Hippocampal formation (tissue), 2 donors: ENCODE measurements around the gene PSENEN.

Source experiments
- DNase-seq, 2 donors: peaks; one replicate each; lab custom pipeline; 2025; lab: John Stamatoyannopoulos, UW

Gene PSENEN

GRCh38 chr19:35773020-35773806, 27.8 kb downstream of the PSENEN start:
- no peak for DNase-seq

DNA sequence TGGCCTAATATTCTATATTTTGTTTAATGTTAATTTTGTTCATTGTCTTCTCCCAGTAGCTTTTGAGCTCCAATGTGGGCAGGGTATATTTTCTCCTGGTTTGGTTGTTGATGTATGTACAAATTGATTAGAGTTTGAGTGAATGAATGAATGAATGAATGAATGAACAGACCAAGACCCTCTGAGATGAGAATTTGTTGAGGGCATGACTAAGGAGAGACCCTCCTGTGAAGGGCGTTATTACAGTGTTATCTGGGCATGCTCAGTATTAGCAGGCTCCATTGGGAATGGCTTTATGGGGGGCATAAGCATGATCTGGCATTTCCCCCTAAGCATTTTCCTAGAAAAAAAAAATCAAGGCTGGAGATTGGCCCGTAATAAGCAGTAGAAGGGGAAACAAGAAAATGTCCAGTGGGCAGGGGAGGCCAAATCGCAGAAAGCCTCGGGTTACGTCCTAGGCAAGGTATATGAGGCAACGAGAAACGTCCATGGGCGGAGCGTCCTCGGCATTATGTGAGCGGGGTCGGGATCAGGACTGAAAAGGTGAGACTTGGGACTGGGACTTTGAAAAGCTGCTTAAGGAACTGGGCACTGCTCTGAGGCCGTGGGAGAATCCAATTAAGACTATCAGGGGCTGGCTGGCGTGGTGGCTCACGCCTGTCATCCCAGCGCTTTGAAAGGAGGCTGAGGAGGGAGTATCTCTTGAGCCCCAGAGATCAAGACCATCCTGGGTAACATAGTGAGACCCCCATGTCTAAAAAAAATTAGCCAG, 29.0 kb downstream of the PSENEN start:
- no peak for DNase-seq

- DNase-seq, result no peak
These were observed 29.5 kb downstream of the PSENEN start for GRCh38 chr19:35775046-35775297.

- peak; percentile 95 to 97 for DNase-seq
These were observed 30.0 kb downstream of the PSENEN start, which contains the start of gene ARHGAP33 for GRCh38 chr19:35775298-35776101. ARHGAP33 (plus strand) TSS chr19:35775564; CDS start chr19:35775659, 95 bp downstream.

DNA sequence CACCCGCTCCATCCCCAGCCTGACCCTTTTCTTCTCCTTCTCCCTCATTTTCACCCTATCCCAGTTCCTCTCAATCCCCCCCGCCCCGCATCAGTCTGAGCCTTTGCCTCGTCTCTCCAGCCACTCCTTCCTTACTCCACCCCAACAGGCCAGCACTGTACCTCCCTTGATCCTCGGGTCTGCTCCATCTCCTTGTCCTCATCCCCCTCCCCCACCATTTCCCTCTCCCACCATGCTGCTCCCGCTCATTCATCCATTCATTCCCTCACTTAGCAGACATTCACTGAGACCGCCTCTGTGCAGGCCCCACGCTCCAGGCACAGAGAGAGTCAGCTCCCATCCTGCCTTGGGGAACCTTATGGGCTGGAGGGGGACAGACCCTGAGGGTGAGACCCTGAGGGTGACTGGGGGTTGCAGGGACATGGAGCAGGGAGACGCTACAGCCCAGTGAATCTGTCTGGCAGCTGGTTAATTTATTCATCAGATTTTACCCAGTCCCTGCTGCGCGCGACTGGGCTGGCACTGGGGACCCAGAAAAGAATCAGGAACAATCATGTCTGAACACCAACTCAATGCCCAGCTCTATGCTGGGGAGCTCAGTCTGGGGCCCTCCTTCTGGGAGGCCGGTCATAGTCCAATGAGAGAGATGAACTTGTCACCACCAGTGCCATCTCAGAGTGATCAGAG, 30.8 kb downstream of the PSENEN start:
- DNase-seq, result peak in 1 of 2 donors; percentile 8

DNA sequence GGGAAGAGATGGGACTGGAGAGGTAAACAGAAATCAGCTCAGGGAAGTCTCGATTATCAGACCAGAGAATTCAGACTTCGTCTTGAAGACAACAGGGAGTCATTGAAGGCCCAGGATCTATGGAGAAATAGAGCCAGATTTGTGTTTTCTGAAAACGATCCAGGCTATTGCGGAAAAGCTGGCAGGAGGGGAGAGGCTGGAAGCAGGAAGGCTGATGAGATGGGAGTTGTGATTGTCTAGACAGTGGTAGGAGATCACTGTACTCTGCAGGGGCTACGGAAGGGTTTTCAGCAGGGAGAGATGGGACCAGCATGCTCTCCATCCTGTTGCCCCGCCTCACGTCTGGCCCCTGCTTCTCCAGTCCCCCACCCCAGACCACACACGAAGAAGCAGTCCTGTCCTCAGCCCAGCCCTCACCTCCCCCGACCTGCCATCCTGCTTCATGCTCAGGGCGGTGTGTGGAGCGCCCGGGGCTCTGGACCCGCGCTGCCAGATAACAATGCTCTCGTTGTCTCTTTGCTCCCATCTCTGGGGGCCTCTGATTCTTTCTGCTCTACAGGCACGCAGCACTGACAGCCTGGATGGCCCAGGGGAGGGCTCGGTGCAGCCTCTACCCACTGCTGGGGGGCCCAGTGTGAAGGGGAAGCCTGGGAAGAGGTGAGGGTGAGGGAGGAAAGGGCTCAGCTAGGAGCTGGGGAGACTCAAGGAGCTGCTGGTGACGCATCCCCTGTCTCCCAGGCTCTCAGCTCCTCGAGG, 31.8 kb downstream of the PSENEN start:
- peak; percentile 12 to 36 for DNase-seq

DNA sequence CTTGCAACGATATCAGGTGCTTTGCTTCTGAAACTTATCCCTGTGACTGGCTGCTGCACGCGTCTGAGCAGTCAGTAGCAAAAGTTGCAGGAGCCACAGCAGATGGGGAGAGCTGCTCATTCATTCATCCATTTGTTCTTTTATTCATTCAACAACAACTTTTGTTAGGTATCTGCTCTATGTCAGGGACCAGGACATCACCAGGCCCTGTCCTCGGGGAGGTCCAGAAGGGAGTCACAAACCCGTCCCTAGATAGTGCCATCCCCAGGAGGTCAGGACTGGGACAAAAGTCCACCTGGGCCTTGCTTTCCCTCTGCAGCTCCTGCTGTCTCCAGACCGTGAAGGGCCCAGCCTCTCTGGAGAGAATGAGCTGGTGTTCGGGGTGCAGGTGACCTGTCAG, 32.5 kb downstream of the PSENEN start:
- no peak for DNase-seq

GRCh38 chr19:35779033-35779432, 33.6 kb downstream of the PSENEN start:
- no peak for DNase-seq

DNA sequence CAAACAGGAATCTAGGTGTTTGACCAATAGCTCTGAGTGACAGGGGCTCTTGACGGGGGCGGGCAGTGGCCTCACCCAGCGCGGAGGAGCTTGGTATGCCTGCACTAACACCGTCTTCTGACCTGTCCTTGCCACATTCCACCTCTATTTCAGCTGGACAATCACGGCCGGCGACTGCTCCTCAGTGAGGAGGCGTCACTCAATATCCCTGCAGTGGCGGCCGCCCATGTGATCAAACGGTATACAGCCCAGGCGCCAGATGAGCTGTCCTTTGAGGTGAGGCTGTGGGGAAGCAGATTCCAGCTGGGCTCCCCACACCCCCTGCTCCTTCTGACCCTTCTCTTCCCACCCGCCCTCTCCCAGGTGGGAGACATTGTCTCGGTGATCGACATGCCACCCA, 34.6 kb downstream of the PSENEN start:
- DNase-seq, result no peak

DNA sequence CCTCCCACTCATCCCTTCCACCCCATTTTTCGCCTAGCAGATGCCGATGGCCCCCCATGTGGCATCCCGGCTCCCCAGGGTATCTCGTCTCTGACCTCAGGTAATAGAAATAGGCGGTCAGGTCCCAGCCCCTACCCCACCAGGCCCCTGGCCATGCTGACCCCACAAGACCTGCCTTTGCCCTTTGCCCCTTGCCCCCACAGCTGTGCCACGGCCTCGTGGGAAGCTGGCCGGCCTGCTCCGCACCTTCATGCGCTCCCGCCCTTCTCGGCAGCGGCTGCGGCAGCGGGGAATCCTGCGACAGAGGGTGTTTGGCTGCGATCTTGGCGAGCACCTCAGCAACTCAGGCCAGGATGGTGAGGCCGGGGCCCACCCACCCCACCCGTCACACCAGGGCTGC, 35.3 kb downstream of the PSENEN start:
- DNase-seq, result no peak

DNA sequence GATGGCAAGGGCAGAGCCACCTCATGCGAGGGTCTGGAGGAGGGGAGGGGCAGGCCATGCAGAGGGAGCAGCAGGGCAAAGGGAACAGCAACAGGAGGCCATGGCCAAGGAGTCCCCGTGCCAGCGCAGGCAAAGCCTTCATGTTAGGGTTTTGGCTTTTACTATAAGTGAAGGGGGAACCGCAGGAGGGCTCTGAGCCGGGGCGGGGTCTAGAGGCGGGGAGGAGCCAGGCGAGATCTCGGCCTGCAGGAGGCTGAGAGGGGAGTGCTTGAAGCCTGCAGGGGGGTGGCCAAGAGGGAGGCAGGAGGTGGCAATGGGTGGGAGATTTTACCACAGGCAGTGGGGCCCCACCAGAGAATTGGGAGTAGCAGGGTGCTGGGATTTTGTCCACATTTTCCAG, 36.2 kb downstream of the PSENEN start:
- DNase-seq, result no peak

DNA sequence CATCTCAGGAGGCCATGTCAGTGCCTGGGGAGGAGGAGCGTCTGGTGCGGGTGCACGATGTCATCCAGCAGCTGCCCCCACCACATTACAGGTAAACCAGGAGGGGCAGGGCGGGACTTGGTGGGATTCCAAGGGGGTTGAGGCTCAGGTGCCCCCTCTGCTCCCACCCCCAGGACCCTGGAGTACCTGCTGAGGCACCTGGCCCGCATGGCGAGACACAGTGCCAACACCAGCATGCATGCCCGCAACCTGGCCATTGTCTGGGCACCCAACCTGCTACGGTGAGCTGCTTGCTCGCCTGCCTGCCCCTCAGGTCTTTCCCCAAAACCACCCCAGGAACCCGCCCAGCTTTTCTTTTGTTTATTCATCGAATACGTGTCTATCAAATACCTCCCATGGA, 37.1 kb downstream of the PSENEN start:
- DNase-seq, result no peak

GRCh38 chr19:35783469-35784434, 38.3 kb downstream of the PSENEN start:
- DNase-seq, result no peak

DNA sequence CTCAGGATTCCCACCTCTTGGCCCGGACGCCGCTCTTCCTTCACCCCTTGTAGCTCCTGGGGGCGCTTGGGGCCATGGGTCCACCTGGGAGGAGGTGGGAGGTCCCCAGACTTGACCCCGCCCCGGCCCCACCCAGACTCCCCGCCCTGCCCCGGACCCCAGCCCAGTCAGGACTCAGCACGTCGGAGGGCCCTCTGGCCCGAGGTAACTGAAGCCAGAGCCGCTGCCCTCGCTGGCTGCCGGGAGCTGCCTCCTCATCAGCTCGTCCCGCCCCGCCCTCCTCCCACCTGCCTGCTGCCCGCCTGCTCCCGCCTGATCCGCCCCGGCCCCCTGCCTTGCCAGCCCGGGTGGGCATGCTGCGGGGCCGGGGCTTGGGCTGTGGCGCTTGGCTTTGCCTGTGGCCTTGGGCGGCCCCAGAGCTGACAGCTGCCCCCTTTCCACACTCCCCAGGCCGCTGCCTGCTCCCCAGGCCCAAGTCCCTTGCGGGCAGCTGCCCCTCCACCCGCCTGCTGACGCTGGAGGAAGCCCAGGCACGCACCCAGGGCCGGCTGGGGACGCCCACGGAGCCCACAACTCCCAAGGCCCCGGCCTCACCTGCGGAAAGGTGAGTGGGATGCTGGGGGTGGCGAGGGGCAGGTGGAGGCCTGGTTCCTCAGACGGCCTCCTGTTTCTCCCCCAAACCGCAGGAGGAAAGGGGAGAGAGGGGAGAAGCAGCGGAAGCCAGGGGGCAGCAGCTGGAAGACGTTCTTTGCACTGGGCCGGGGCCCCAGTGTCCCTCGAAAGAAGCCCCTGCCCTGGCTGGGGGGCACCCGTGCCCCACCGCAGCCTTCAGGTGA, 39.3 kb downstream of the PSENEN start:
- DNase-seq, result no peak

DNA sequence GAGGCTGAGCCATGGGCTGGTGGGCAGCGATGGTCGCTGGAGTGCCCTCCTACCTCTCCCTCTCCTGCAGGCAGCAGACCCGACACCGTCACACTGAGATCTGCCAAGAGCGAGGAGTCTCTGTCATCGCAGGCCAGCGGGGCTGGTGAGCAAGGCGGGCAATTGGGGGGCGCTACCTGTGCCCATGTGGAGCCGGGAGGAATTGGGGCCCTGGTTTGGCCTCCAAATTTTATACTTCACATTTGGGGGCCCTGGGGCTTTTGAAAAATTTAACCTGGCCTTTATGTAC, 39.8 kb downstream of the PSENEN start:
- no peak for DNase-seq

DNA sequence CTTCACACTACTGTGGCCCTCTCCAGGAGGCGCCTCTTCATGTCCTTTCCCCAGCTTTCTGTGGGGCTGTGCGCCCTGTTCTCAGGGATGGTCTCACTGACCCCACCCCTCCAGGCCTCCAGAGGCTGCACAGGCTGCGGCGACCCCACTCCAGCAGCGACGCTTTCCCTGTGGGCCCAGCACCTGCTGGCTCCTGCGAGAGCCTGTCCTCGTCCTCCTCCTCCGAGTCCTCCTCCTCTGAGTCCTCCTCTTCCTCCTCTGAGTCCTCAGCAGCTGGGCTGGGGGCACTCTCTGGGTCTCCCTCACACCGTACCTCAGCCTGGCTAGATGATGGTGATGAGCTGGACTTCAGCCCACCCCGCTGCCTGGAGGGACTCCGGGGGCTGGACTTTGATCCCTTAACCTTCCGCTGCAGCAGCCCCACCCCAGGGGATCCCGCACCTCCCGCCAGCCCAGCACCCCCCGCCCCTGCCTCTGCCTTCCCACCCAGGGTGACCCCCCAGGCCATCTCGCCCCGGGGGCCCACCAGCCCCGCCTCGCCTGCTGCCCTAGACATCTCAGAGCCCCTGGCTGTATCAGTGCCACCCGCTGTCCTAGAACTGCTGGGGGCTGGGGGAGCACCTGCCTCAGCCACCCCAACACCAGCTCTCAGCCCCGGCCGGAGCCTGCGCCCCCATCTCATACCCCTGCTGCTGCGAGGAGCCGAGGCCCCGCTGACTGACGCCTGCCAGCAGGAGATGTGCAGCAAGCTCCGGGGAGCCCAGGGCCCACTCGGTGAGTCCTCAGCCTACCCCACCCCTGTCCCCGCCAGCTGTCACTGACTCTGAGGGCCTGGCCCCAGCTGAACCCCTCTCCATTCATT, 41.1 kb downstream of the PSENEN start:
- no peak for DNase-seq

DNA sequence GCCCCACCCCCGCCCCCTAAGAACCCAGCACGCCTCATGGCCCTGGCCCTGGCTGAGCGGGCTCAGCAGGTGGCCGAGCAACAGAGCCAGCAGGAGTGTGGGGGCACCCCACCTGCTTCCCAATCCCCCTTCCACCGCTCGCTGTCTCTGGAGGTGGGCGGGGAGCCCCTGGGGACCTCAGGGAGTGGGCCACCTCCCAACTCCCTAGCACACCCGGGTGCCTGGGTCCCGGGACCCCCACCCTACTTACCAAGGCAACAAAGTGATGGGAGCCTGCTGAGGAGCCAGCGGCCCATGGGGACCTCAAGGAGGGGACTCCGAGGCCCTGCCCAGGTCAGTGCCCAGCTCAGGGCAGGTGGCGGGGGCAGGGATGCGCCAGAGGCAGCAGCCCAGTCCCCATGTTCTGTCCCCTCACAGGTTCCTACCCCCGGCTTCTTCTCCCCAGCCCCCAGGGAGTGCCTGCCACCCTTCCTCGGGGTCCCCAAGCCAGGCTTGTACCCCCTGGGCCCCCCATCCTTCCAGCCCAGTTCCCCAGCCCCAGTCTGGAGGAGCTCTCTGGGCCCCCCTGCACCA, 41.9 kb downstream of the PSENEN start:
- no peak for DNase-seq
